ENCODE data around the gene ANTXR1.

ANTXR1 gene

GRCh38 chr2:69102041-69102593 is 89.1 kb downstream of the ANTXR1 start:
- no peak for DNase-seq

- DNase-seq, result no peak
Measured at GRCh38 chr2:69103419-69103818, 90.4 kb downstream of the ANTXR1 start.

DNA sequence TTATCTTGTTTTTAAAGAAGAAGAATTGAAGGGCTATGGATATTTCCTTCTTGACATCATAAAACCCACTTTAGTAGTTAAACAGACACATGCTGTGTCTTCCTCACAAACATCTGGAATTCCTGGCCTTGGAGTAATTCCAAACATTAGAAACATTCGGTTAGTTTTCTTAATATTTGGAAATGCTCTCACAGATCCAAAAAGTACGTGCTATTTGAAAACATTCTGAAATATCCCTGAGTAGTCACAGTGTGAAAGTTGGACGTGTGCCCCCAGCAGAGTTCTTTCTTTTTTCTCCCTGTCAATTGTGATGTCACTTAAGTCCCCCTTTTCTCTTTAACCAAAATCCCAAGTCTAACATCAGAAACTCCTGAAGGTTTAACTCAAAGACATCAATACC is 91.3 kb downstream of the ANTXR1 start:
- DNase-seq, result no peak

- no peak for DNase-seq
Measured at GRCh38 chr2:69109255-69109654, 96.3 kb downstream of the ANTXR1 start.

DNA sequence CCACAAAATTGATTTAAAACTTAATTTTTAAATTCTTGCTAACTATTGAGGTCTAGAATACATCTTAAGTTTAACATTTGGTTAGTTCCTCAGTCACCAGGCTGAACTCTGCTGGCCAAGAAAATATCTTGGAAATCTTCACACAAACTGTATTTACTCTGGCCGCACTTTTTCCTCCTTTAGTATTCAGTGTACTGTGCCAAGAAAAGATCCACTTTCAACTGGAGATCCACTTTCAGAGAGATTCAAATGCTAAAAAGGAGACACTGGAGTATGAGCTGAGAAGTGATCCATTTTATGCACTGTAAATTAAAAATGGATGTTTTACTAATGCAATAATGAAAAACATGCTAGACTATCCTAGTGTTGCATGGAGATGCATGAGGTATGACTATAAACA is 98.1 kb downstream of the ANTXR1 start:
- no peak for DNase-seq

- DNase-seq, result peak; percentile 28
Measured at GRCh38 chr2:69113627-69114026, 100.6 kb downstream of the ANTXR1 start.

DNA sequence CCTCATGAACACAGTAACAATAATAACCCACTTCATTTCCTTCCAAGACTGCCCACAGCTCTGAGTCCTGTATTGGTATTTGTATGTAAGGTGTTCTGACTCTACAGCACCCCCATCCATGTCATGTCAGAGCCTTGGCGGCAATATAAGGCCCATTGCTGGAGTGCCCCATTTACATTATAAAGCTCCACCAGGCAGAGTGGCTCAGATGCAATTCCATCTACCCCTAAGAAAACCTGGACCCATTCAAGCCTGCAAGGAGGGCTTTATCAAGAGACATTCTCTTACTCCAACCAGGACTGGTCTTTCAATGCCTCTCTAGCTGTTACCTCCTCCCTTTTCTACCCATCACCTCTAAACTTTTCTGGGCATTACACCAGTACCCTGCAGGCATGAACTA is 101.6 kb downstream of the ANTXR1 start:
- no peak for DNase-seq

DNA sequence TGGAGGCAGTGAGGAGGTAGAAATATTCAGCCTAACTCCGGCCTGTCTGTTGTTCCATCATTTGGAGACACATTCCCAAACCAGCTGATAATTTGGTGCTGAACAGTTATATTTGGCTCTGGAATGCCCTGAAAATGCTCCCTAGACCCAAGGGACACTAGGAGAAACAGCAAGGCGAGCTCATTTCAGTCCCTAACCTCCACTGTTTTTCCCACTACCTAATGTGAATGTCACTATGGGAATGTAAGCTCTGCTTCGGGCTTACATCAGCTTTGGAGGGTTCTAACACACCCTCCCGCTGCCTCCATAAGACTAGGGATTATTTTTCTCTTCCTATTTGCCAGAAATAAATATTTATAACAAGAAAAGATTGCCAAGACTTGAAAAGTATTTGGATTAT is 103.5 kb downstream of the ANTXR1 start:
- no peak for DNase-seq

- peak; percentile 60 for DNase-seq
Measured at GRCh38 chr2:69118609-69119008, 105.6 kb downstream of the ANTXR1 start.

DNA sequence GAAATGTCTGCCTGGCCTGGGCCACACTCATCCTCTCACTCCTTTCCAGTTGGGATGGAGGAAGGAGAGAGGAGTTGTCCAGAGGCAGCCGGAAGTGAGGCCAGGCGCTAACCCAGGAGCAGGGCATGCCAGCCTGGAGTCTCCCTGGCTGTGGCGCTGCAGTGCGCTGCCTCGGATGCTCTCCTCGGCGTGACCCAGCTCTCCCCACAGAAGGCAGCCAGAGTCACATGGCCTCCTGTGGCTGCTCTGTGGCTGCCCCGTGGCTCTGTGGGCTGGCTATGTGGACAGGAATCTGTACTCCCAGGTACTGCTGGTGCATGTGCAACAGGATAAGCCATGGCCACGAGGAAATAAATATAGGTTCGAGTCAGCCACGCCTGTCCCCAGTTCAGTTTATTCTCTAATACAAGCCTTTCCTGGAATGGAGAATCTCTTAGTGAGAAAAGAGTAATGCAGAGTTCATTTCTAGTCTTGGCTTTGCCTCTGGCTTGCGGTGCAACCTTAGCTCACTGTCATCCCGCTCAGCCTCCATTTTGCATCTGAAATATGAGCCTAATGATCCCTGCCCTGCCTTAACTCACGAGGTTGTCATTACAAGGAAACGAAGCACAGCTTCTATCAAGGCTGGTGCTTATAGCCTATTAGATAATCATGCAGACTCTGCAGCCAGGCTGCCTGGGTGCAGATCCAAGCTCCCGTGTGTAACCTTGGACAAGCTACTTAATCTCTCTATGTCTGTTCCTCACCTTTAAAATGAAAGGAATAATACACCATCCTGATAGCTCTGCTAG is 106.3 kb downstream of the ANTXR1 start:
- no peak for DNase-seq

DNA sequence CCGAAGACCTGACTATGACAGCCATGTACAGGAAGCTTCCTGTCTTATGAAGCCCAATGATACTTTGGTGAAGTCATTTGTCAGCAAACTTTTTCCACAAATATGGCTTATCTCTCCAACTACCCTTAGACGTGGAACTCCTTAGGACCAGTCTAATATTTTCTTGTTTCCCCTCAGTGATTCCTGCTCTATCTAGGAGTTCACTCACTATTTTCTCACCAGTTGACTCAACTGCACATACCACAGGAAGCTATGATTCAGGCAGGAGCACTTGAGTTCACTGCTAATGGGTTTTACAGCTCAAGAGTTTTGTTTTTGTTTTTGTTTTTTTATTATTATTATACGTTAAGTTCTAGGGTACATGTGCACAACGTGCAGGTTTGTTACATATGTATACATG is 109.3 kb downstream of the ANTXR1 start:
- DNase-seq, result peak; percentile 72

GRCh38 chr2:69123182-69123581 is 110.2 kb downstream of the ANTXR1 start:
- no peak for DNase-seq

- DNase-seq, result no peak
Measured at GRCh38 chr2:69124343-69124742, 111.4 kb downstream of the ANTXR1 start.

DNA sequence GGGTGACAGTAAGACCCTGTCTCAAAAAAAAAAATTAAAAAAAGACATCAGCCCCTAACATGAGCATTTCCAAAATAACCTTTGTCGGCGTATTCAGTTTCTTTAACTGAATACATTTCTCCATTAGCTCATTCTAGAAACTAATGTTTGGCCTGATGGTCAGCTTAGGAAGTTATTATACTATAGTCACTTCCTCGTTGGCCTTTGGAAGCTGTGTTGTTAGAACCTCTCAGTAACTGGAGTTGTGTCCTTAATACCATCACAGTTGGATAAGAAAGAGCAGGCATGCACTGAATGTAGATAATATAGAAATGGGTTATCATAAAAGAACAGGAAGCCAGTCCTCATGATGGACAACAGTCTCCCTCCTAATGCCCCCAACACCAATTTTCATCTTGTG is 112.8 kb downstream of the ANTXR1 start:
- no peak for DNase-seq

DNA sequence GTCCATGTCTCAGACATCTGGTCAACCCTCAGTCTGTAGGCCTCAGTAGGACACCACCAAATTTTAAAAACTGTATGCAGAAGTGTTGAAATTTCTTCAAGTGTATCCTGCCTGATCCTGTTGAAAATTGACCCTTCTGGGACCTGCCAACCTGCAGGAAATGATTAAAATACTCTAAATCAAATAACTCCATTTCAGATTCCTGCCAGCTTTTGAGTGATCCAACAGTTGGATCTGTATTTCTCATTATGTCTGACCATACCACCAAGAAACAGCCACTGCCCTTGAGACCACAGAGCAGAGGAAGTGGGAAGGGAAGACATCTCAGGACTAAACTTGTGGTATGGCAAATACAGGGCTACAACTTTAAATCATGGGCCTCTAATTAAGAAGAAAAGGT is 113.4 kb downstream of the ANTXR1 start:
- no peak for DNase-seq

- DNase-seq, result no peak
Measured at GRCh38 chr2:69131452-69131851, 118.5 kb downstream of the ANTXR1 start.

- no peak for DNase-seq
Measured at GRCh38 chr2:69131983-69132675, 119.2 kb downstream of the ANTXR1 start.

- DNase-seq, result no peak
Measured at GRCh38 chr2:69132960-69133590, 120.1 kb downstream of the ANTXR1 start.

DNA sequence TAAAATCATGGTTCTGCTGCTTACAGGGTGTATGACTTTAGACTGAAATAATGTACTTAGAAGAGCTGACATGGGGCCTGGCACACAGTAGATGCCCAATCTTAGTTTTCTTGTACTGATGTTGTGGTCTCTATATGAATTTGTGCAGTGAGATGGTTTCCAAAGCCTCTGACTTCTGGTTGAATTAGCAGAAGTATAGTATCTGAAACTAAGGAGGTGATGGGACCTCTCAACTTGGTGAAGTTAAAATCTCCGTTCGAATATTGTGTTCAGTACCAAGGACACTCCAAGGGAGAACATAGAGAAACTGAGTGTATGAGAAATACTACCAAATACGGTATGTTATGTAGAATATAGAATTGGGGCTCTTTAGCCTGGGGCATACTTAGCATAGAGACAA is 120.9 kb downstream of the ANTXR1 start:
- DNase-seq, result no peak

DNA sequence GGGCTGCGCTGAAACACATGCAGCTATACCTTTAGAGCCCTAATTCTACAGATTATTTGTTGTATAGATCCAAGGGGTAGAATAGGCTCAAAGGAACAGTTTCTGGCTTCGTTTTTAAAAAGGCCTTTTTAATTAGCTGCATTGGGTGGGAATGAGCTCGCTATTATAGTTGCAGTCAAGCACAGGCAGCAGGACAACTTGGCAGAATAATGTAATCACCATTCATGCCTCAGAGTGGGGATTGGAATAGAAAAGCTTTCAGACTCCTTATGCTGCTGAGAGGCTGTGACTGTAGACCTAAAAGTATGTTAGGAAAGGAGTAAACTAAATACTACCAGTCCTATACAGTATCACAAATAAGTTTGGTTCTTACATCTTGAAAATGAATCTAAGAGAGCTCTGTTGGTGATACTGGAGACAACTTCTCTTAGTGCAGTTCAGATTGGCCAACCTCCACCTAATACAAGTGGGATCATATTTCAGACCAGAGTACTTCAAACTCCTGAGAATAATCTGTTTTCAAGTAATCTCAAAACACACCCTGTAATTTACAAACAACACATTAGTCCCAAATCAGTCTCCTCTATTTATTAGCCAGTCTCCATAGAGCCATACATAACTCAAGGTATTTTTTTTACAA is 121.4 kb downstream of the ANTXR1 start:
- DNase-seq, result no peak

GRCh38 chr2:69138247-69138772 is 125.3 kb downstream of the ANTXR1 start:
- DNase-seq, result peak; percentile 88

GRCh38 chr2:69138793-69139459 is 125.9 kb downstream of the ANTXR1 start:
- DNase-seq, result peak; percentile 78

Measured in fibroblast of skin of right quadriceps (primary cell).